ENCODE results near the gene NFYA.

Gene NFYA

DNA sequence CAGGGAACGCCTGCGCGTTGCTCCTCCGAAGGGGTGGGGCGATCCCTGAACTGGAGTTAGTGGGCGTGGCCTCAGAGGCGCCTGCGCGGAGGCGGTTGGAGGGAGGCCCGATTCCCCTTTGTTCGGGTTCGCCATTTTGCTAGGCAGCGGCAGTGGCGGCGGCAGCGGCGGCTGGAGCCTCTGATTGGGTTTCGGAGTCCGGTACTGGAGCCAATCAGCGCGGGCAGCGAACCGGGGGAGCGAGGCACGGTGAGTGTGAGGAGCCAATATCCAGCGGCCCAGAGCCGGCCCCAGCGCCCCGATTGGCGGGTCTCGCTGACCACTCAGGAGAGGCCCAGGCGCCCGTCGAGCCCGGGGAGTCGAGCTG lies at the start of gene NFYA:
NFYA (plus strand) TSS at position 139 of the 367 bp plus-strand sequence. CDS start 6,116 bp downstream, outside the sequence.
- DNase-seq = no peak

- DNase-seq = no peak
Measured at GRCh38 chr6:41023114-41023513, 49.7 kb upstream of the NFYA start.

GRCh38 chr6:41025966-41026530 lies 46.7 kb upstream of the NFYA start:
- DNase-seq = no peak

- DNase-seq = no peak
Measured at GRCh38 chr6:41027241-41027640, 45.5 kb upstream of the NFYA start.

- peak; percentile 83 for DNase-seq
Measured at GRCh38 chr6:41027799-41028560, 44.8 kb upstream of the NFYA start.

GRCh38 chr6:41028561-41029412 lies 44.0 kb upstream of the NFYA start:
- DNase-seq = peak; percentile 40

- DNase-seq = no peak
Measured at GRCh38 chr6:41032830-41033229, 39.9 kb upstream of the NFYA start.

DNA sequence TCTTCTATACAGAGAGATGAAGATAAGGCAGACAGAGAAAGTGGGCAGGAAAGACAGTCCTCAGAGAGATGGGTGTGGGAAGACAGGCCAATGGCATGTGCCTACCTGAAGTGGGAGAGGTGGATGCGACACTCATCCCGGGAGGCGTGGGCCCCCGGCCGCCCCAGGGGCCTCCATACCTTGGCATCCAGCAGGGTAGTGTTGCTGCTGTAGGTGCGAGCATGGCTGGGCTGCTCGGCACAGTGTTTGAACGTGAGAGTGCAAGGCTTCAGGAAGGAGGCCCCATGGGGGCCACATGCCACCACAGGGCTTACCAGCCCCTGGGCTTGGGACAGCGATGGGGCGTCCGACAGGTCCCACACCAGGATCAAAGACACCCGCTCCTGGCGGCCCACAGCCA lies 39.0 kb upstream of the NFYA start:
- DNase-seq = no peak

- DNase-seq = no peak
Measured at GRCh38 chr6:41036186-41036585, 36.6 kb upstream of the NFYA start.

- DNase-seq = no peak
Measured at GRCh38 chr6:41036601-41037000, 36.2 kb upstream of the NFYA start.

- DNase-seq = no peak
Measured at GRCh38 chr6:41037107-41037900, 35.5 kb upstream of the NFYA start.

DNA sequence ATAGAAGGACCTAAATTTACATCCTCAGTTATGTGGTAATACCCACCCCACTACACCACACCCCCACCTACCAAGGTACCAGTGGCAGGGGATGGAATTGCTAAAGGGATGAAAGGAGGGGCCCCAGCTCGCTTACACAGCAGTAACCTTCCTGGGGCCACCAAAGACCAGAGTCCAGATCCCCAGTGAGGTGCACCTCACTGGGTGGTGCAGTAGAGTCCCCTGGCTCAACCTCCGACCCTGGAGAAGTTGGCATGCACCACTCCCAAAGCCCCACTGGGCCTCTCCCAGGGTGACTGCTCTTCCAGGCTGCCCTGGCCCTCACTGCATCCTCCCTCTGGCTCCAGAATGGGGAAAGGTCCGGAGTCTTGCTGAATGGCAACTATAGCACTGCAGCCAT lies 34.6 kb upstream of the NFYA start:
- no peak for DNase-seq

GRCh38 chr6:41039060-41039998 lies 33.4 kb upstream of the NFYA start, which contains the start of gene UNC5CL:
UNC5CL (minus strand) TSS chr6:41039221; CDS start chr6:41035074, 4,147 bp downstream.
- no peak for DNase-seq

- no peak for DNase-seq
Measured at GRCh38 chr6:41040101-41040939, 32.5 kb upstream of the NFYA start.

GRCh38 chr6:41040940-41041536 lies 31.7 kb upstream of the NFYA start:
- DNase-seq = no peak

- DNase-seq = no peak
Measured at GRCh38 chr6:41042226-41043055, 30.3 kb upstream of the NFYA start, which contains the start of gene TSPO2. TSPO2 (plus strand) TSS chr6:41042467; CDS start chr6:41042986, 519 bp downstream.

- DNase-seq = no peak
Measured at GRCh38 chr6:41043151-41043550, 29.6 kb upstream of the NFYA start.

DNA sequence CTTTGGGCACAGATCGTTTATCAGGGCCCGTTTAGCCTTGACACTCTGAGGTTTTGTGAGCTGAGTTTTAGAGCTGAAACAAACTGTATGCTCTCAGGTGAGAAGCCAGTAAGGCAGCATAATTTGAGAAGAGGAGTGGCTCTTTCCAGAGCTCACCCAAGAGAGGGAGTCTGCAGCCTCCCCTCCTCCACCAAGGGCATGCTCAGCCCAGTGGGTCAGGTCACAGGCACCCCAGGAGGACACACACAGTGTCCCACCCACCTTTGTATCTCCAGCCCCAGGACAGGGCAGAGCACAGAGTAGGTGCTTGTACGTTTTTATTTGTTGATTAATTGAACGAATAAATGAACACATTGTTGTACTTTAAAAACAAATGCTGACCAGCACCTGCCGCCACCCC lies 27.1 kb upstream of the NFYA start:
- no peak for DNase-seq

- no peak for DNase-seq
Measured at GRCh38 chr6:41046084-41046483, 26.7 kb upstream of the NFYA start.

Measured in GDM1 (cell line).